GM21447 (cell line): ENCODE measurements around the gene STAMBPL1.
A peak's percentile ranks its signal among the peaks of the same experiment; 100 is the strongest.

Experiments
- ATAC-seq: cut with Tn5 transposase; IDR thresholded peaks from one replicate; pipeline ENCODE4 v1.9.1; 2021; ENCODE audit not compliant: unreplicated experiment

Gene STAMBPL1

GRCh38 chr10:88890681-88891381, 10.8 kb downstream of the STAMBPL1 start:
- no peak for ATAC-seq

GRCh38 chr10:88892222-88892967, 12.3 kb downstream of the STAMBPL1 start:
- no peak for ATAC-seq

GRCh38 chr10:88893611-88894010, 13.6 kb downstream of the STAMBPL1 start:
- no peak for ATAC-seq

- ATAC-seq, result no peak
These were observed 15.2 kb downstream of the STAMBPL1 start for GRCh38 chr10:88895250-88895649.

- ATAC-seq, result no peak
These were observed 16.4 kb downstream of the STAMBPL1 start for GRCh38 chr10:88896372-88896993.

- ATAC-seq, result no peak
These were observed 17.2 kb downstream of the STAMBPL1 start for GRCh38 chr10:88896994-88897853.

- no peak for ATAC-seq
These were observed 18.7 kb downstream of the STAMBPL1 start for GRCh38 chr10:88898727-88899126.

- ATAC-seq, result no peak
These were observed 19.8 kb downstream of the STAMBPL1 start for GRCh38 chr10:88899886-88900285.

GRCh38 chr10:88901206-88901983, 21.4 kb downstream of the STAMBPL1 start:
- ATAC-seq, result peak; percentile 79

- peak; percentile 40 for ATAC-seq
These were observed 22.1 kb downstream of the STAMBPL1 start for GRCh38 chr10:88901984-88902789.

GRCh38 chr10:88903715-88904114, 23.7 kb downstream of the STAMBPL1 start:
- ATAC-seq, result no peak

GRCh38 chr10:88906921-88907320, 26.9 kb downstream of the STAMBPL1 start:
- no peak for ATAC-seq

GRCh38 chr10:88908194-88908593, 28.1 kb downstream of the STAMBPL1 start:
- ATAC-seq, result no peak

GRCh38 chr10:88911116-88911515, 31.1 kb downstream of the STAMBPL1 start:
- ATAC-seq, result no peak

GRCh38 chr10:88911851-88912250, 31.8 kb downstream of the STAMBPL1 start:
- ATAC-seq, result no peak

- ATAC-seq, result no peak
These were observed 33.1 kb downstream of the STAMBPL1 start for GRCh38 chr10:88913127-88913526.

- no peak for ATAC-seq
These were observed 33.7 kb downstream of the STAMBPL1 start for GRCh38 chr10:88913788-88914187.

- no peak for ATAC-seq
These were observed 35.7 kb downstream of the STAMBPL1 start for GRCh38 chr10:88915781-88916180.

- no peak for ATAC-seq
These were observed 36.2 kb downstream of the STAMBPL1 start for GRCh38 chr10:88916231-88916630.
